ENCODE measurements around the gene SMIM41.

- TF ChIP-seq CTCF (IDR thresholded peaks at IDR 0.05) (no peak), POLR2AphosphoS5 (IDR thresholded peaks at IDR 0.05) (no peak)
Observed at GRCh38 chr12:52046859-52047258, 32.6 kb upstream of the SMIM41 start.
